K562 (cell line): ENCODE data around the gene BSCL2. TPM values are rescaled to one million over a fixed set of nuclear protein-coding genes. Genes with fewer than 3 reads are reported as not detected.

Experiments used
- ADNP ChIP-seq: fragments of 200-800 bp; sonication (Bioruptor generic); IDR thresholded peaks from 2 replicates; pipeline ENCODE4 v1.6.1; 2016; ENCODE audit warnings: missing genetic modification characterization, missing compliant biosample characterization
- CREB1 ChIP-seq, 2 experiments: sonication (generic) in 1 of 2; formaldehyde crosslinking in 1 of 2; IDR thresholded peaks; 2 replicates each; pipeline versions ENCODE4 v1.6.1 to v1.8.0; 2012 to 2022; ENCODE audit warnings: inconsistent platforms in 1 of 2, mild to moderate bottlenecking in 1 of 2, missing genetic modification reagents in 1 of 2, moderate library complexity in 1 of 2
- ESRRB ChIP-seq: fragments of 250-450 bp; sonication (Bioruptor Pico); IDR thresholded peaks from 2 replicates; pipeline ENCODE4 v1.5.0; 2020; ENCODE audit warnings: mild to moderate bottlenecking, moderate library complexity, borderline replicate concordance
- JUND ChIP-seq, 2 experiments: IDR thresholded peaks; 2 replicates in 1 of 2; 3 replicates in 1 of 2; pipeline ENCODE4 v1.6.1; 2011; ENCODE audit warnings: borderline replicate concordance in 2 of 2, low read depth in 2 of 2, low read length in 2 of 2, improper control_type of control experiment in 1 of 2, missing biosample characterization in 1 of 2, missing genetic modification characterization in 1 of 2, missing genetic modification reagents in 1 of 2
- SNAPC5 ChIP-seq: fragments of 250-450 bp; sonication (Bioruptor Pico); IDR thresholded peaks from 2 replicates; pipeline ENCODE4 v1.8.0; 2021; ENCODE audit warnings: moderate library complexity, mild to moderate bottlenecking, inconsistent platforms
- SP1 ChIP-seq: sonication (generic); formaldehyde crosslinking; IDR thresholded peaks from 2 replicates; pipeline ENCODE4 v1.8.1; 2022; ENCODE audit warnings: mild to moderate bottlenecking, missing genetic modification reagents
- TFE3 ChIP-seq: fragments of 450-650 bp; formaldehyde crosslinking; IDR thresholded peaks from 2 replicates; pipeline ENCODE4 v1.4.0; 2020; ENCODE audit warnings: mild to moderate bottlenecking, mixed read lengths
- TOE1 ChIP-seq, 2 experiments: fragments of 450-650 bp in 1 of 2; sonication (generic) in 1 of 2; formaldehyde crosslinking in 1 of 2; IDR thresholded peaks; 2 replicates each; pipeline versions ENCODE4 v1.7.1 to v1.8.0; 2016 to 2022; ENCODE audit warnings: borderline replicate concordance in 2 of 2, mild to moderate bottlenecking in 2 of 2, antibody characterized with exemption in 1 of 2, inconsistent platforms in 1 of 2, low read depth in 1 of 2, missing genetic modification reagents in 1 of 2, moderate library complexity in 1 of 2
- ZKSCAN3 ChIP-seq: fragments of 250-450 bp; sonication (Bioruptor Pico); IDR thresholded peaks from 2 replicates; pipeline ENCODE4 v1.4.0; 2020
- ZNF23 ChIP-seq: fragments of 250-450 bp; sonication (Bioruptor Pico); IDR thresholded peaks from 2 replicates; pipeline ENCODE4 v1.4.0; 2020; ENCODE audit warnings: mild to moderate bottlenecking
- polyA plus RNA-seq, 8 experiments: library from polyadenylated mRNA; depleted of rRNA in 4 of 8; stranded (reverse) in 5 of 8; unstranded in 3 of 8; fragments of >200 nt; fragmentation: Nextera tagmentation in 2 of 8; fragmentation: Illumina TruSeq in 1 of 8; extraction: Ambion mirVana in 2 of 8; extraction: Trizol in 1 of 8; gene quantifications; 2 replicates each; pipeline versions ENCODE4 v1.2.1 to v1.2.3, GENCODE V29; 2011 to 2014; ENCODE audit warnings: inconsistent platforms in 1 of 8, missing spikeins in 1 of 8
- total RNA-seq, 7 experiments: library from RNA; depleted of rRNA in 6 of 7; stranded (reverse); fragments of >200 nt in 6 of 7; fragmentation: Illumina TruSeq in 2 of 7; extraction: Trizol in 2 of 7; gene quantifications; 2 replicates each; pipeline versions ENCODE4 v1.2.1 to v1.2.3, GENCODE V29; 2011 to 2021; ENCODE audit warnings: low replicate concordance in 1 of 7
- TF ChIP-seq, protein P1 (sequence below): fragments of 250-450 bp; sonication (Bioruptor Pico); IDR thresholded peaks from 2 replicates; pipeline ENCODE4 v1.8.0; 2021; ENCODE audit warnings: moderate library complexity, mild to moderate bottlenecking, inconsistent platforms
- TF ChIP-seq, protein P2 (sequence below): sonication (generic); formaldehyde crosslinking; IDR thresholded peaks from 2 replicates; pipeline ENCODE4 v1.8.0; 2022; ENCODE audit warnings: missing genetic modification reagents, mild to moderate bottlenecking, borderline replicate concordance
- TF ChIP-seq, protein P3 (sequence below): fragments of 450-650 bp; formaldehyde crosslinking; IDR thresholded peaks from 2 replicates; pipeline ENCODE4 v1.4.0; 2020; ENCODE audit warnings: mild to moderate bottlenecking

BSCL2 gene
- total and polyA plus RNA-seq, 9 of the 15 experiments (the other 6 are each of a cell fraction or from before 2014, with no cell fraction given) = 18.9 to 51.7 (median 35.2) TPM

DNA sequence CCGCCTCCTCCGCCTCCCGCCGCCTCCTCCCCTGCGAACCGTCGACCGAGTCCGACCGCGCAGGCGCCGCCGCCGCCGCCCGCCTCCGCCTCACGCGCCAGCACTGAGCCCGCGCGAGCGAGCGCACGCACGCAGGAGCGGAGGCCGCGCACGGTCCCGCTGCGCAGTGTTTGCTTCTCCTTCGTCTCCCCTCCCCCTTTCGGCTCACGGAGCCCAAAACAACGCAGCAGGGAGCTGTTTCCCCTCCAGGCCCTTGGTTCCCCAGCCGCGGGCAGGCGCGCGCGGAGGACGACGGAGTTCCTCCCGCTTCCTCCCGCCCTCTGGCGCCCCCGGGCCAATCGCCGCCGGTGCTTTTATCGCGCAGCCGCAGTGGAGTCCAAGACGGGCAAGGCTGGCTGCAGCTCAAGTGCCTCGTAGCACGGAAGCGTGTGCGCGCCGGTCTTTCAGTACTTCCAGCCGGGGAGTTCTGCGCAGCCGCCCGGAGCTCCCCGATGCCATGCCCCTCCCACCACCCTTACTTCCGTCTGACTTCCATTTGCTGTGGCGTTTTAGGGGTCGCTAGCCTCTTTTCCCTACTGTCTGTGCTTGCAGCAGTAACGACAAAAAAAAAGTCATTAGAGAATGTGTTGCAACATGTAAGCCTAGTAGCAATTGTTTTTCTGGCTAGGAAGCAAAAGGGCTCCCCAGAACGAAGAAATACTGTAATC is 20.1 kb upstream of the BSCL2 start, which contains the start of gene HNRNPUL2 (continued):
- no peak; the same call in 1 of the 2 replicates for TF ChIP-seq TFE3 (CRISPR knock-in tag)
- TF ChIP-seq, protein P1, sequence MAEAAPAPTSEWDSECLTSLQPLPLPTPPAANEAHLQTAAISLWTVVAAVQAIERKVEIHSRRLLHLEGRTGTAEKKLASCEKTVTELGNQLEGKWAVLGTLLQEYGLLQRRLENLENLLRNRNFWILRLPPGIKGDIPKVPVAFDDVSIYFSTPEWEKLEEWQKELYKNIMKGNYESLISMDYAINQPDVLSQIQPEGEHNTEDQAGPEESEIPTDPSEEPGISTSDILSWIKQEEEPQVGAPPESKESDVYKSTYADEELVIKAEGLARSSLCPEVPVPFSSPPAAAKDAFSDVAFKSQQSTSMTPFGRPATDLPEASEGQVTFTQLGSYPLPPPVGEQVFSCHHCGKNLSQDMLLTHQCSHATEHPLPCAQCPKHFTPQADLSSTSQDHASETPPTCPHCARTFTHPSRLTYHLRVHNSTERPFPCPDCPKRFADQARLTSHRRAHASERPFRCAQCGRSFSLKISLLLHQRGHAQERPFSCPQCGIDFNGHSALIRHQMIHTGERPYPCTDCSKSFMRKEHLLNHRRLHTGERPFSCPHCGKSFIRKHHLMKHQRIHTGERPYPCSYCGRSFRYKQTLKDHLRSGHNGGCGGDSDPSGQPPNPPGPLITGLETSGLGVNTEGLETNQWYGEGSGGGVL (CRISPR knock-in tag) = no peak
- TF ChIP-seq ESRRB (CRISPR knock-in tag) = no peak
- TF ChIP-seq TOE1 (IDR thresholded peaks at IDR 0.05; ENCODE audit: borderline replicate concordance) = no peak
- TF ChIP-seq TOE1 (CRISPR knock-in tag; IDR thresholded peaks at IDR 0.05; ENCODE audit: borderline replicate concordance, low read depth) = no peak
- no peak for TF ChIP-seq SNAPC5 (CRISPR knock-in tag)
- TF ChIP-seq ZKSCAN3 (CRISPR knock-in tag) = no peak
- no peak for TF ChIP-seq ZNF23
- TF ChIP-seq ADNP (tag) = no peak
- peak; percentile 28 for TF ChIP-seq JUND (IDR thresholded peaks at IDR 0.05; ENCODE audit: borderline replicate concordance, low read depth, low read length)
- no peak for TF ChIP-seq JUND (tag; IDR thresholded peaks at IDR 0.05; ENCODE audit: borderline replicate concordance, low read depth, low read length)
- TF ChIP-seq, protein P2, sequence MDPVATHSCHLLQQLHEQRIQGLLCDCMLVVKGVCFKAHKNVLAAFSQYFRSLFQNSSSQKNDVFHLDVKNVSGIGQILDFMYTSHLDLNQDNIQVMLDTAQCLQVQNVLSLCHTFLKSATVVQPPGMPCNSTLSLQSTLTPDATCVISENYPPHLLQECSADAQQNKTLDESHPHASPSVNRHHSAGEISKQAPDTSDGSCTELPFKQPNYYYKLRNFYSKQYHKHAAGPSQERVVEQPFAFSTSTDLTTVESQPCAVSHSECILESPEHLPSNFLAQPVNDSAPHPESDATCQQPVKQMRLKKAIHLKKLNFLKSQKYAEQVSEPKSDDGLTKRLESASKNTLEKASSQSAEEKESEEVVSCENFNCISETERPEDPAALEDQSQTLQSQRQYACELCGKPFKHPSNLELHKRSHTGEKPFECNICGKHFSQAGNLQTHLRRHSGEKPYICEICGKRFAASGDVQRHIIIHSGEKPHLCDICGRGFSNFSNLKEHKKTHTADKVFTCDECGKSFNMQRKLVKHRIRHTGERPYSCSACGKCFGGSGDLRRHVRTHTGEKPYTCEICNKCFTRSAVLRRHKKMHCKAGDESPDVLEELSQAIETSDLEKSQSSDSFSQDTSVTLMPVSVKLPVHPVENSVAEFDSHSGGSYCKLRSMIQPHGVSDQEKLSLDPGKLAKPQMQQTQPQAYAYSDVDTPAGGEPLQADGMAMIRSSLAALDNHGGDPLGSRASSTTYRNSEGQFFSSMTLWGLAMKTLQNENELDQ (CRISPR knock-in tag) = no peak
- peak; percentile 58; the same call in 1 of the 2 replicates for TF ChIP-seq CREB1 (IDR thresholded peaks at IDR 0.05)
- TF ChIP-seq CREB1 (CRISPR knock-in tag; IDR thresholded peaks at IDR 0.05) = 0 out of 2 replicates have a peak, but pooled peaks have one; percentile 48
- TF ChIP-seq, protein P3, sequence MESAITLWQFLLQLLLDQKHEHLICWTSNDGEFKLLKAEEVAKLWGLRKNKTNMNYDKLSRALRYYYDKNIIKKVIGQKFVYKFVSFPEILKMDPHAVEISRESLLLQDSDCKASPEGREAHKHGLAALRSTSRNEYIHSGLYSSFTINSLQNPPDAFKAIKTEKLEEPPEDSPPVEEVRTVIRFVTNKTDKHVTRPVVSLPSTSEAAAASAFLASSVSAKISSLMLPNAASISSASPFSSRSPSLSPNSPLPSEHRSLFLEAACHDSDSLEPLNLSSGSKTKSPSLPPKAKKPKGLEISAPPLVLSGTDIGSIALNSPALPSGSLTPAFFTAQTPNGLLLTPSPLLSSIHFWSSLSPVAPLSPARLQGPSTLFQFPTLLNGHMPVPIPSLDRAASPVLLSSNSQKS (CRISPR knock-in tag) = no peak
- TF ChIP-seq SP1 (CRISPR knock-in tag) = no peak
